HCT116 (cell line): ENCODE data around the gene GALK2. TPM values are rescaled to one million over a fixed set of nuclear protein-coding genes. Genes with fewer than 3 reads are reported as not detected.

Experiments
- ATAC-seq: fragments of 200-7000 bp; cut with Tn5 transposase; 2 replicates; pipeline ENCODE4 v1.9.1; 2020; ENCODE audit warnings: mild to moderate bottlenecking, moderate library complexity
- BruUV-seq: library from RNA; stranded (reverse); fragments of 400-500 nt; replicated peaks from 2 replicates; lab custom pipeline; 2021; lab: Mats Ljungman, UMichigan
- CTCF ChIA-PET: fragments of 300-600 bp; sonication (Branson Sonifier 250); formaldehyde crosslinking; loops from one replicate; lab custom pipeline; 2021; ENCODE audit warnings: antibody characterized with exemption; lab: Charles Lee
- POLR2A ChIA-PET: fragments of 300-600, 350-600 bp; sonication (Branson Sonifier 250); formaldehyde crosslinking; loops from one replicate; lab custom pipeline; 2021; ENCODE audit warnings: antibody characterized with exemption; lab: Charles Lee
- RAD21 ChIA-PET, 2 experiments: fragments of 300-600 bp; sonication (Branson Sonifier 250); formaldehyde crosslinking; loops; one replicate each; lab custom pipeline; 2023; ENCODE audit warnings: low total read pairs in 2 of 2; ENCODE audit not compliant: uncharacterized antibody in 2 of 2, unreplicated experiment in 2 of 2, low non-redundant PET in 1 of 2; lab: Charles Lee
- DNase-seq: peaks from one replicate; pipeline ENCODE4 v3.0.0-alpha.2; 2010; ENCODE audit warnings: low read depth, low spot score
- H2AFZ ChIP-seq: fragments of 200-600 bp; shearing (Covaris generic), sonication (generic); 2 replicates; pipeline ENCODE4 v1.6.1; 2017; ENCODE audit warnings: low read depth, mixed run types, mixed read lengths, antibody characterized with exemption, low read length; ENCODE audit not compliant: poor library complexity, severe bottlenecking
- H3K27ac ChIP-seq: 2 replicates; pipeline ENCODE4 v1.5.1; 2012; ENCODE audit warnings: low read depth, low read length
- H3K27me3 ChIP-seq: fragments of 200-600 bp; sonication (generic); 2 replicates; pipeline ENCODE4 v1.6.1; 2016; ENCODE audit warnings: mixed run types, low read length, mixed read lengths; ENCODE audit not compliant: insufficient read depth
- H3K36me3 ChIP-seq, 2 experiments: fragments of 200-500 bp in 1 of 2; fragments of 200-600 bp in 1 of 2; sonication (Bioruptor generic) in 1 of 2; sonication (generic) in 1 of 2; 2 replicates each; pipeline versions ENCODE4 v1.5.1 to v1.6.1; 2014 to 2016; ENCODE audit warnings: low read length in 2 of 2, inconsistent platforms in 1 of 2, mixed read lengths in 1 of 2, mixed run types in 1 of 2; ENCODE audit not compliant: insufficient read depth in 2 of 2, control insufficient read depth in 1 of 2
- H3K4me1 ChIP-seq, 2 experiments: fragments of 200-600 bp in 1 of 2; sonication (generic) in 1 of 2; 2 replicates each; pipeline versions ENCODE4 v1.5.1 to v1.6.1; 2012 to 2017; ENCODE audit warnings: low read length in 2 of 2, inconsistent platforms in 1 of 2, mild to moderate bottlenecking in 1 of 2, mixed read lengths in 1 of 2, mixed run types in 1 of 2, moderate library complexity in 1 of 2; ENCODE audit not compliant: insufficient read depth in 2 of 2, control insufficient read depth in 1 of 2
- H3K4me2 ChIP-seq: fragments of 200-600 bp; sonication (generic); 2 replicates; pipeline ENCODE4 v1.6.1; 2017; ENCODE audit warnings: mixed run types, low read length, mixed read lengths
- H3K4me3 ChIP-seq, 2 experiments: fragments of 200-600 bp in 1 of 2; sonication (generic) in 1 of 2; replicated peaks in 1 of 2; 2 replicates each; pipeline ENCODE4 v1.5.1; 2011 to 2016; ENCODE audit warnings: low read length in 2 of 2, control low read depth in 1 of 2, low read depth in 1 of 2, mild to moderate bottlenecking in 1 of 2, mixed read lengths in 1 of 2, mixed run types in 1 of 2
- H3K79me2 ChIP-seq: fragments of 200-600 bp; sonication (generic); 2 replicates; pipeline ENCODE4 v1.6.1; 2017; ENCODE audit warnings: mild to moderate bottlenecking, mixed run types, low read length, moderate library complexity, mixed read lengths; ENCODE audit not compliant: insufficient read depth
- H3K9ac ChIP-seq: fragments of 200-600 bp; sonication (generic); 2 replicates; pipeline ENCODE4 v1.6.1; 2016; ENCODE audit warnings: low read length, mixed read lengths
- H3K9me2 ChIP-seq: fragments of 200-600 bp; sonication (generic), shearing (Covaris generic); 2 replicates; pipeline ENCODE4 v1.6.1; 2017; ENCODE audit warnings: mixed run types, mild to moderate bottlenecking, moderate library complexity; ENCODE audit not compliant: insufficient read depth
- H3K9me3 ChIP-seq, 2 experiments: fragments of 200-500 bp in 1 of 2; fragments of 200-600 bp in 1 of 2; sonication (Bioruptor generic) in 1 of 2; sonication (generic) in 1 of 2; 2 replicates each; pipeline ENCODE4 v1.6.1; 2014 to 2017; ENCODE audit warnings: low read length in 2 of 2, mixed read lengths in 2 of 2, inconsistent platforms in 1 of 2, low read depth in 1 of 2, mild to moderate bottlenecking in 1 of 2, mixed run types in 1 of 2, moderate library complexity in 1 of 2; ENCODE audit not compliant: control insufficient read depth in 1 of 2, insufficient read depth in 1 of 2
- H4K20me1 ChIP-seq: fragments of 200-600 bp; sonication (generic), shearing (Covaris generic); 2 replicates; pipeline ENCODE4 v1.6.1; 2017; ENCODE audit warnings: mixed run types, mild to moderate bottlenecking, moderate library complexity; ENCODE audit not compliant: insufficient read depth
- CBX3 ChIP-seq: IDR thresholded peaks from 2 replicates; pipeline ENCODE4 v1.6.1; 2012; ENCODE audit warnings: low read depth
- EGR1 ChIP-seq: IDR thresholded peaks from 2 replicates; pipeline ENCODE4 v1.6.1; 2012; ENCODE audit warnings: low read depth
- ELF1 ChIP-seq: IDR thresholded peaks from 2 replicates; pipeline ENCODE4 v1.6.1; 2012; ENCODE audit warnings: low read depth, borderline replicate concordance
- EZH2 ChIP-seq: fragments of 200-600 bp; sonication (generic); IDR thresholded peaks from 2 replicates; pipeline ENCODE4 v1.6.1; 2017; ENCODE audit warnings: antibody characterized with exemption, mixed run types
- EZH2phosphoT487 ChIP-seq: fragments of 200-600 bp; IDR thresholded peaks from 2 replicates; pipeline ENCODE4 v1.6.1; 2018; ENCODE audit warnings: antibody characterized with exemption, borderline replicate concordance
- FOSL1 ChIP-seq: IDR thresholded peaks from 2 replicates; pipeline ENCODE4 v1.6.1; 2012; ENCODE audit warnings: low read depth
- POLR2A ChIP-seq: IDR thresholded peaks from 2 replicates; pipeline ENCODE4 v1.7.0; 2011; ENCODE audit warnings: borderline replicate concordance; ENCODE audit not compliant: insufficient read depth, insufficient read length; ENCODE audit errors: extremely low read depth
- POLR2AphosphoS5 ChIP-seq: IDR thresholded peaks from 2 replicates; pipeline ENCODE4 v1.6.1; 2011; ENCODE audit warnings: mild to moderate bottlenecking, low read depth, low read length, moderate library complexity
- SIN3A ChIP-seq: IDR thresholded peaks from 2 replicates; pipeline ENCODE4 v1.6.1; 2012; ENCODE audit warnings: low read depth
- SP1 ChIP-seq: IDR thresholded peaks from 2 replicates; pipeline ENCODE4 v1.6.1; 2012; ENCODE audit warnings: low read depth
- SRF ChIP-seq: IDR thresholded peaks from 2 replicates; pipeline ENCODE4 v1.6.1; 2012; ENCODE audit warnings: low read depth
- TCF7L2 ChIP-seq: IDR thresholded peaks from 2 replicates; pipeline ENCODE4 v1.7.0; 2011; ENCODE audit warnings: borderline replicate concordance, inconsistent platforms; ENCODE audit not compliant: insufficient read depth, insufficient read length; ENCODE audit errors: extremely low read depth
- YY1 ChIP-seq: IDR thresholded peaks from 2 replicates; pipeline ENCODE4 v1.6.1; 2011; ENCODE audit warnings: low read length, low read depth, moderate library complexity, mild to moderate bottlenecking; ENCODE audit not compliant: insufficient replicate concordance; ENCODE audit errors: extremely low read depth
- ZFX ChIP-seq: fragments of 450-650 bp; IDR thresholded peaks from 2 replicates; pipeline ENCODE4 v1.6.1; 2017
- ZNF274 ChIP-seq: fragments of 200-500 bp; sonication (Bioruptor generic); IDR thresholded peaks from 2 replicates; pipeline ENCODE4 v1.6.1; 2014; ENCODE audit warnings: mild to moderate bottlenecking, low read depth, low read length, inconsistent platforms
- intact Hi-C: fragments of 100-400 bp; cut with micrococcal nuclease; formaldehyde crosslinking; loops from 2 replicates; pipeline ENCODE4 v1.10.0; 2022
- total RNA-seq: library from RNA; stranded (reverse); gene quantifications from one replicate; pipeline ENCODE4 v1.2.1, GENCODE V29; 2021; ENCODE audit not compliant: unreplicated experiment
- TF ChIP-seq, protein P1 (sequence below): IDR thresholded peaks from 2 replicates; pipeline ENCODE4 v1.6.1; 2012
- TF ChIP-seq, protein P2 (sequence below), 3 experiments: fragments of 200-600 bp in 1 of 3; sonication (generic) in 1 of 3; IDR thresholded peaks in 2 of 3; conservative IDR thresholded peaks in 1 of 3; 2 replicates each; pipeline ENCODE4 v1.5.1; 2012 to 2017; ENCODE audit warnings: low read depth in 2 of 3, low read length in 2 of 3, antibody characterized with exemption in 1 of 3, borderline replicate concordance in 1 of 3, control low read depth in 1 of 3, mild to moderate bottlenecking in 1 of 3, mixed read lengths in 1 of 3, mixed run types in 1 of 3, moderate library complexity in 1 of 3; ENCODE audit not compliant: insufficient read depth in 1 of 3
- TF ChIP-seq, protein P3 (sequence below): IDR thresholded peaks from 2 replicates; pipeline ENCODE4 v1.6.1; 2011; ENCODE audit warnings: mild to moderate bottlenecking, low read length, moderate library complexity; ENCODE audit not compliant: insufficient replicate concordance; ENCODE audit errors: extremely low read depth

Gene GALK2
- total RNA-seq, 1 experiment from 2014 or later = 18.7 TPM

DNA sequence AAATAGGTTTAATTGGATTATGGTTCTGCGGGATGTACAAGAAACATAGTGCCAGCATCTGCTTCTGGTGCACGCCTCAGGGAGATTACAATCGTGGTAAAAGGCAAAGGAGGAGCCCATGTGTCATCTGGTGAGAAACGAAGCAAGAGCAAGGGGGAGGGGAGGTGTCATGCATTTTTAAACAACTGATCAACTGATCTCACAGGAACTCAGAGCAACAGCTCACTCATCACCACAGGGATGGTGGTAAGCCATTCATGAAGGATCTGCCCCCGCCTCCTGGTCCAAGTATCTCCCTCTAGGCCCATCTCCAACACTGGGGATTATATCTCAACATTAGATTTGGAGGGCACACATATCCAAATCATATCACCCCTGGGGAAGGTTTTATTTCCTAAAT, 210.9 kb downstream of the GALK2 start:
- no peak for DNase-seq
- Histone ChIP-seq H3K9me2 (no peaks in the 10 kb centered on the region), H3K9me3 (no peaks in the 10 kb centered on the region), H2AFZ (no peak overlapping the region), H3K27me3 (no peaks in the 10 kb centered on the region), H3K27ac (no peak overlapping the region), H3K4me1 (no peaks in the 10 kb centered on the region), H3K36me3 (no peaks in the 10 kb centered on the region), H3K4me2 (no peak overlapping the region), H3K79me2 (no peaks in the 10 kb centered on the region), H3K9ac (no peak overlapping the region), H3K4me3 (no peak overlapping the region), H4K20me1 (no peaks in the 10 kb centered on the region)
- intact Hi-C loops = no loop called here
- POLR2A ChIA-PET = no interaction called here
- no peak for ATAC-seq
- RAD21 ChIA-PET = no interaction called here
- no peak for TF ChIP-seq ZNF274
- no peak for TF ChIP-seq EGR1
- TF ChIP-seq POLR2A = no peak
- TF ChIP-seq ELF1 = no peak
- TF ChIP-seq, protein P1, sequence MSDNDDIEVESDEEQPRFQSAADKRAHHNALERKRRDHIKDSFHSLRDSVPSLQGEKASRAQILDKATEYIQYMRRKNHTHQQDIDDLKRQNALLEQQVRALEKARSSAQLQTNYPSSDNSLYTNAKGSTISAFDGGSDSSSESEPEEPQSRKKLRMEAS = no peak
- TF ChIP-seq YY1 = no peak
- TF ChIP-seq ZFX = no peak
- TF ChIP-seq SIN3A = no peak
- no peak for TF ChIP-seq CBX3
- no peak for TF ChIP-seq SRF
- TF ChIP-seq EZH2 = no peak
- no peak for TF ChIP-seq TCF7L2
- TF ChIP-seq SP1 = no peak
- no peak for TF ChIP-seq EZH2phosphoT487
- TF ChIP-seq, protein P2, sequence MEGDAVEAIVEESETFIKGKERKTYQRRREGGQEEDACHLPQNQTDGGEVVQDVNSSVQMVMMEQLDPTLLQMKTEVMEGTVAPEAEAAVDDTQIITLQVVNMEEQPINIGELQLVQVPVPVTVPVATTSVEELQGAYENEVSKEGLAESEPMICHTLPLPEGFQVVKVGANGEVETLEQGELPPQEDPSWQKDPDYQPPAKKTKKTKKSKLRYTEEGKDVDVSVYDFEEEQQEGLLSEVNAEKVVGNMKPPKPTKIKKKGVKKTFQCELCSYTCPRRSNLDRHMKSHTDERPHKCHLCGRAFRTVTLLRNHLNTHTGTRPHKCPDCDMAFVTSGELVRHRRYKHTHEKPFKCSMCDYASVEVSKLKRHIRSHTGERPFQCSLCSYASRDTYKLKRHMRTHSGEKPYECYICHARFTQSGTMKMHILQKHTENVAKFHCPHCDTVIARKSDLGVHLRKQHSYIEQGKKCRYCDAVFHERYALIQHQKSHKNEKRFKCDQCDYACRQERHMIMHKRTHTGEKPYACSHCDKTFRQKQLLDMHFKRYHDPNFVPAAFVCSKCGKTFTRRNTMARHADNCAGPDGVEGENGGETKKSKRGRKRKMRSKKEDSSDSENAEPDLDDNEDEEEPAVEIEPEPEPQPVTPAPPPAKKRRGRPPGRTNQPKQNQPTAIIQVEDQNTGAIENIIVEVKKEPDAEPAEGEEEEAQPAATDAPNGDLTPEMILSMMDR (IDR thresholded peaks at IDR 0.05 in 2 of 3, conservative IDR thresholded peaks at IDR 0.05 in 1 of 3; ENCODE audit: borderline replicate concordance in 1 of 3, insufficient read depth in 1 of 3, low read depth in 2 of 3, low read length in 2 of 3) = no peak
- TF ChIP-seq FOSL1 = no peak
- TF ChIP-seq, protein P3, sequence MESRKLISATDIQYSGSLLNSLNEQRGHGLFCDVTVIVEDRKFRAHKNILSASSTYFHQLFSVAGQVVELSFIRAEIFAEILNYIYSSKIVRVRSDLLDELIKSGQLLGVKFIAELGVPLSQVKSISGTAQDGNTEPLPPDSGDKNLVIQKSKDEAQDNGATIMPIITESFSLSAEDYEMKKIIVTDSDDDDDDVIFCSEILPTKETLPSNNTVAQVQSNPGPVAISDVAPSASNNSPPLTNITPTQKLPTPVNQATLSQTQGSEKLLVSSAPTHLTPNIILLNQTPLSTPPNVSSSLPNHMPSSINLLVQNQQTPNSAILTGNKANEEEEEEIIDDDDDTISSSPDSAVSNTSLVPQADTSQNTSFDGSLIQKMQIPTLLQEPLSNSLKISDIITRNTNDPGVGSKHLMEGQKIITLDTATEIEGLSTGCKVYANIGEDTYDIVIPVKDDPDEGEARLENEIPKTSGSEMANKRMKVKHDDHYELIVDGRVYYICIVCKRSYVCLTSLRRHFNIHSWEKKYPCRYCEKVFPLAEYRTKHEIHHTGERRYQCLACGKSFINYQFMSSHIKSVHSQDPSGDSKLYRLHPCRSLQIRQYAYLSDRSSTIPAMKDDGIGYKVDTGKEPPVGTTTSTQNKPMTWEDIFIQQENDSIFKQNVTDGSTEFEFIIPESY = no peak
- TF ChIP-seq POLR2AphosphoS5 = no peak
- BruUV-seq = no TSS peak
- CTCF ChIA-PET = no interaction called here
